ENCODE results near the gene DCDC1.

DNA sequence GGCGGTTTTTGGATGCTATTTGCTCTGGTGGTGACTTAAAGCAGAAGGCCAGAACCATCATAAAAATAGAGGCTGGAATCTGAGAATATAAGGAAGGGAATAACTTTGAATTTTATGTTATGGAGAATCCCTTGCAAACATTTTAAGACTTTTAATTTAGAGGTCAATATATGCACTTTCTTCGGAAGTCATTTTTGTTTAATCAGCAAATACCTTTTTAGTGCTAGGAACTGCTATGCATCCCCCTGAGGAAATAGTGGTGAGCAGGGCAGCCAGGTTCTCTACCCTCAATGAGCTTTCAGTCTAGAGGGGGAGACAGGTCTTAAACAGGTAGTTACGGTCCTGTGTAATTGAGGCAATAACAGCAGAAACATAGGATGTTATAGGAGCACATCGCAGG is 516.9 kb downstream of the DCDC1 start:
- TF ChIP-seq, protein P1, sequence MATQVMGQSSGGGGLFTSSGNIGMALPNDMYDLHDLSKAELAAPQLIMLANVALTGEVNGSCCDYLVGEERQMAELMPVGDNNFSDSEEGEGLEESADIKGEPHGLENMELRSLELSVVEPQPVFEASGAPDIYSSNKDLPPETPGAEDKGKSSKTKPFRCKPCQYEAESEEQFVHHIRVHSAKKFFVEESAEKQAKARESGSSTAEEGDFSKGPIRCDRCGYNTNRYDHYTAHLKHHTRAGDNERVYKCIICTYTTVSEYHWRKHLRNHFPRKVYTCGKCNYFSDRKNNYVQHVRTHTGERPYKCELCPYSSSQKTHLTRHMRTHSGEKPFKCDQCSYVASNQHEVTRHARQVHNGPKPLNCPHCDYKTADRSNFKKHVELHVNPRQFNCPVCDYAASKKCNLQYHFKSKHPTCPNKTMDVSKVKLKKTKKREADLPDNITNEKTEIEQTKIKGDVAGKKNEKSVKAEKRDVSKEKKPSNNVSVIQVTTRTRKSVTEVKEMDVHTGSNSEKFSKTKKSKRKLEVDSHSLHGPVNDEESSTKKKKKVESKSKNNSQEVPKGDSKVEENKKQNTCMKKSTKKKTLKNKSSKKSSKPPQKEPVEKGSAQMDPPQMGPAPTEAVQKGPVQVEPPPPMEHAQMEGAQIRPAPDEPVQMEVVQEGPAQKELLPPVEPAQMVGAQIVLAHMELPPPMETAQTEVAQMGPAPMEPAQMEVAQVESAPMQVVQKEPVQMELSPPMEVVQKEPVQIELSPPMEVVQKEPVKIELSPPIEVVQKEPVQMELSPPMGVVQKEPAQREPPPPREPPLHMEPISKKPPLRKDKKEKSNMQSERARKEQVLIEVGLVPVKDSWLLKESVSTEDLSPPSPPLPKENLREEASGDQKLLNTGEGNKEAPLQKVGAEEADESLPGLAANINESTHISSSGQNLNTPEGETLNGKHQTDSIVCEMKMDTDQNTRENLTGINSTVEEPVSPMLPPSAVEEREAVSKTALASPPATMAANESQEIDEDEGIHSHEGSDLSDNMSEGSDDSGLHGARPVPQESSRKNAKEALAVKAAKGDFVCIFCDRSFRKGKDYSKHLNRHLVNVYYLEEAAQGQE (IDR thresholded peaks at IDR 0.05; ENCODE audit: insufficient read depth in 1 of 2, low read depth in 2 of 2, low read length in 2 of 2), result no peak
- no peak for TF ChIP-seq POLR2AphosphoS5 (IDR thresholded peaks at IDR 0.05; ENCODE audit: low read depth, low read length)

Measured in PFSK-1 (cell line).